ENCODE measurements around the gene HEMGN.

Gene HEMGN

DNA sequence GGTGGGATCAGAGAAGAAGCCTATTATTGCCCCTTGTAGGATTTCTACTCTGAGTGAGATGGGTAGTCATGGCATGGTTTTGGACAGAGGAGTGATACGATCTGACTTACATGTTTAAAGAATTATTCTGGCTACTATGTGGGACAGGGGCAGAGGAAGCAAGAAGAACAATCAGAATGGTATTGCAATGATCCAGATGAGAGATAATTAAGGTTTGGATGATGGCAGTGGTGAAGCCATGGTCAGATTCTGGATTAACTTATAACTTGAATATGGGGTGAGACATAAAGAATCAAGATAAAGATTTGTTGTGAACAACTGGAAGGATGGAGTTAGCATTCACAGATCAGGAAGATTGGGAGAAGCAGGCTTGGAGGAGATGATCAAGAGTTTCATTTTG is 3.4 kb upstream of the HEMGN start:
- no peak for DNase-seq (ENCODE audit: low read depth)
- H3K4me3 ChIP-seq (ENCODE audit: low read depth, low read length): no peak overlapping the region
- no peak for TF ChIP-seq CTCF (IDR thresholded peaks at IDR 0.05; ENCODE audit: control insufficient read depth, extremely low read depth, insufficient read depth)

GRCh38 chr9:97940741-97941140 is 2.8 kb upstream of the HEMGN start:
- no peak overlapping the region for H3K4me3 ChIP-seq (ENCODE audit: low read depth, low read length)
- DNase-seq (ENCODE audit: low read depth): no peak
- no peak for TF ChIP-seq CTCF (IDR thresholded peaks at IDR 0.05; ENCODE audit: control insufficient read depth, extremely low read depth, insufficient read depth)

GRCh38 chr9:97940233-97940632 is 2.3 kb upstream of the HEMGN start:
- TF ChIP-seq CTCF (IDR thresholded peaks at IDR 0.05; ENCODE audit: control insufficient read depth, extremely low read depth, insufficient read depth): no peak
- no peak overlapping the region for H3K4me3 ChIP-seq (ENCODE audit: low read depth, low read length)

DNA sequence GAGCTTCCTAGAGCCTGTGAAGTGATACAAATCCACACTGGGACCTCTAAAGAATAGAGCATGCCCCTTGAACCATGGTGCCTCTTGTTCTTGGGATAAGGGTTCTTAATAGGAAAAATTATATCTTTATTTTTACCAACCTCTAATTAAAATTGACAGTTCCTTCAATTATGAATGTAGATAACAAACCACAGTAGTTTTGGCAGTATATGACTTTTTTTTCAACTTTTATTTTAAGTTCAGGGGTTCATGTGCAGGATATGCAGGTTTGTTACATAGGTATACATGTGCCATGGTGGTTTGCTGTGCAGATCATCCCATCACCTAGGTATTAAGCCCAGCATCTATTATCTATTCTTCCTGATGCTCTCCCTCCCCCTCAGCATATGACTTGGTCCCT is 974 bp downstream of the HEMGN start:
- no peak for TF ChIP-seq CTCF (IDR thresholded peaks at IDR 0.05; ENCODE audit: control insufficient read depth, extremely low read depth, insufficient read depth)
- no peak overlapping the region for H3K4me3 ChIP-seq (ENCODE audit: low read depth, low read length)
- DNase-seq (ENCODE audit: low read depth): no peak

More at GRCh38 chr9:97940233-97940632, 2.3 kb upstream of the HEMGN start:
- DNase-seq (ENCODE audit: low read depth): no peak

DNA sequence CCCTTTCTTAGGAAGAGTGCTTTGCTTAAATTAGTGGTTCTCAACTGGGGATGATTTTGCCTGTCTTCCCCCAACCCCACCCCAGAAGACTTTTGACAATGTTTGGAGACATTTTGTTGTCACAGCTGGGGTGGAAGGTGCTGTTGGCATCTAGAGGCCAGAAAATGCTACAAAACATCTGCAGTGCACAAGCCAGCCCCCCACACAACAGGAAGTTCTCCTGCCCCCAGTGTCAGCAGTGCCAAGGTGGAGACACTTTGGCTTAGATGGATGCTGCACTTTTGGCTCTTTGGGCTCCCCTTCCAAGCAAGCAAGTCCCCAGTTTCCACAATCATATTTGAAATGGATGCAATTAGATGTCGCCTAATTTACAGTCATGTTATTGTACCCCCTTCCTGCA is 2.7 kb downstream of the HEMGN start:
- TF ChIP-seq CTCF (IDR thresholded peaks at IDR 0.05; ENCODE audit: control insufficient read depth, extremely low read depth, insufficient read depth): no peak
- no peak for DNase-seq (ENCODE audit: low read depth)
- no peak overlapping the region for H3K4me3 ChIP-seq (ENCODE audit: low read depth, low read length)

GRCh38 chr9:97934321-97935115 is 3.5 kb downstream of the HEMGN start:
- no peak overlapping the region for H3K4me3 ChIP-seq (ENCODE audit: low read depth, low read length)
- no peak for TF ChIP-seq CTCF (IDR thresholded peaks at IDR 0.05; ENCODE audit: control insufficient read depth, extremely low read depth, insufficient read depth)
- no peak for DNase-seq (ENCODE audit: low read depth)
